HL-60 (cell line): ENCODE data around the gene SRMS.

Experiments
- DNase-seq, 2 experiments: peaks; one replicate each; pipeline ENCODE4 v3.0.0-alpha.2; 2010 to 2020; ENCODE audit warnings: low read depth in 1 of 2, low spot score in 1 of 2
- H3K27ac ChIP-seq: fragments of 250-450 bp; sonication (Bioruptor Pico); replicated peaks from 2 replicates; pipeline ENCODE4 v1.5.1; 2020; ENCODE audit warnings: mild to moderate bottlenecking, moderate library complexity
- H3K27me3 ChIP-seq: fragments of 250-450 bp; sonication (Bioruptor Pico); 2 replicates; pipeline ENCODE4 v1.5.1; 2021; ENCODE audit warnings: mild to moderate bottlenecking, moderate library complexity; ENCODE audit not compliant: insufficient read depth, poor library complexity, severe bottlenecking
- H3K4me3 ChIP-seq: replicated peaks from 2 replicates; pipeline ENCODE4 v1.5.1; 2011; ENCODE audit warnings: mild to moderate bottlenecking, control low read depth, low read length; ENCODE audit not compliant: insufficient read depth
- CTCF ChIP-seq: IDR thresholded peaks from one replicate; pipeline ENCODE4 v1.5.1; 2011; ENCODE audit warnings: low read length, control low read depth, inconsistent platforms; ENCODE audit not compliant: insufficient read depth
- GABPA ChIP-seq: IDR thresholded peaks from 2 replicates; pipeline ENCODE4 v1.6.1; 2012; ENCODE audit warnings: low read depth
- POLR2AphosphoS5 ChIP-seq: IDR thresholded peaks from 2 replicates; pipeline ENCODE4 v1.6.1; 2012; ENCODE audit warnings: low read depth
- REST ChIP-seq: IDR thresholded peaks from 2 replicates; pipeline ENCODE4 v1.6.1; 2012; ENCODE audit warnings: low read depth; ENCODE audit not compliant: insufficient replicate concordance
- SPI1 ChIP-seq: IDR thresholded peaks from 2 replicates; pipeline ENCODE4 v1.6.1; 2012; ENCODE audit warnings: low read depth, mild to moderate bottlenecking, borderline replicate concordance

Gene SRMS

GRCh38 chr20:63590218-63591146, 42.9 kb upstream of the SRMS start:
- DNase-seq = no peak
- Histone ChIP-seq H3K4me3 (no peak overlapping the region), H3K27me3 (no peaks in the 10 kb centered on the region), H3K27ac (no peak overlapping the region)
- no peak for TF ChIP-seq POLR2AphosphoS5
- no peak for TF ChIP-seq SPI1
- TF ChIP-seq REST = no peak
- no peak for TF ChIP-seq CTCF
- TF ChIP-seq GABPA = no peak

GRCh38 chr20:63589261-63590217, 42.0 kb upstream of the SRMS start:
- H3K27me3 ChIP-seq = no peaks in the 10 kb centered on the region
- TF ChIP-seq POLR2AphosphoS5 = no peak
- TF ChIP-seq GABPA = no peak
- TF ChIP-seq CTCF = no peak
- no peak for TF ChIP-seq SPI1
- no peak for TF ChIP-seq REST
- DNase-seq = no peak
- no peak overlapping the region for H3K27ac ChIP-seq
- no peak overlapping the region for H3K4me3 ChIP-seq

GRCh38 chr20:63588641-63589041, 41.1 kb upstream of the SRMS start:
- DNase-seq = no peak
- TF ChIP-seq POLR2AphosphoS5 (no peak), CTCF (no peak), GABPA (no peak), SPI1 (no peak), REST (no peak)
- Histone ChIP-seq H3K27ac (no peak overlapping the region), H3K27me3 (peaks cover 1% of the 10 kb centered on the region), H3K4me3 (no peak overlapping the region)
